Measurements from ENCODE around the gene TECR.
"Not testable (repeated sequence)": the region's sequence is repeated elsewhere in the genome, so short reads cannot be mapped to it uniquely, and the experiment has no call there.

Gene TECR

DNA sequence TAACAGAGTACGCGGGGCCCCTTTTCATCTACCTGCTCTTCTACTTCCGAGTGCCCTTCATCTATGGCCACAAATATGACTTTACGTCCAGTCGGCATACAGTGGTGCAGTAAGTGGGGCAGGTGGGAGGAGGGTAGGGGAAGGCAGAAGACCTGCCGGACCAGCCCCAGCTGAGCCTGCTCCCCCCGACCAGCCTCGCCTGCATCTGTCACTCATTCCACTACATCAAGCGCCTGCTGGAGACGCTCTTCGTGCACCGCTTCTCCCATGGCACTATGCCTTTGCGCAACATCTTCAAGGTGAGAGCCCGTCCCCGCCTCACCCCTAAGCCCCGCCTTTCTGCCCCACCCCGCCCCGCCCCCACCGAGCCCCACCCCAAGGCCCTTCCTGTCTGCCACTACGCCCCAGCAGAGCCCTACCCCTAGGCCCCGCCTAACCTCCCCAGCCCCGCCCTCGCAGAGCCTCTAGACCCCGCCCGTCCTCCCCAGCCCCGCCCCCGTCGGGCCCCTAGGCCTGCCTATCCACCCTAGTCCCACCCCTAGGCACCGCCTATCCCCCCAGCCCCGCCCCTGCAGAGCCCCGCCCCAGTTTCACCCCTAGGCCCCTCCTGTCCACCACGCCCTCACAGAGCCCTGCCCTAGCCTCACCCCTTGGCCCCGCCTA is 34.7 kb downstream of the TECR start:
- TF ChIP-seq, protein P1, sequence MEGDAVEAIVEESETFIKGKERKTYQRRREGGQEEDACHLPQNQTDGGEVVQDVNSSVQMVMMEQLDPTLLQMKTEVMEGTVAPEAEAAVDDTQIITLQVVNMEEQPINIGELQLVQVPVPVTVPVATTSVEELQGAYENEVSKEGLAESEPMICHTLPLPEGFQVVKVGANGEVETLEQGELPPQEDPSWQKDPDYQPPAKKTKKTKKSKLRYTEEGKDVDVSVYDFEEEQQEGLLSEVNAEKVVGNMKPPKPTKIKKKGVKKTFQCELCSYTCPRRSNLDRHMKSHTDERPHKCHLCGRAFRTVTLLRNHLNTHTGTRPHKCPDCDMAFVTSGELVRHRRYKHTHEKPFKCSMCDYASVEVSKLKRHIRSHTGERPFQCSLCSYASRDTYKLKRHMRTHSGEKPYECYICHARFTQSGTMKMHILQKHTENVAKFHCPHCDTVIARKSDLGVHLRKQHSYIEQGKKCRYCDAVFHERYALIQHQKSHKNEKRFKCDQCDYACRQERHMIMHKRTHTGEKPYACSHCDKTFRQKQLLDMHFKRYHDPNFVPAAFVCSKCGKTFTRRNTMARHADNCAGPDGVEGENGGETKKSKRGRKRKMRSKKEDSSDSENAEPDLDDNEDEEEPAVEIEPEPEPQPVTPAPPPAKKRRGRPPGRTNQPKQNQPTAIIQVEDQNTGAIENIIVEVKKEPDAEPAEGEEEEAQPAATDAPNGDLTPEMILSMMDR (IDR thresholded peaks at IDR 0.05; ENCODE audit: insufficient read depth, missing control alignments), result no peak
- no peak for FAIRE-seq
- DNase-seq (ENCODE audit: insufficient read length, low spot score), result peak; percentile 44

DNA sequence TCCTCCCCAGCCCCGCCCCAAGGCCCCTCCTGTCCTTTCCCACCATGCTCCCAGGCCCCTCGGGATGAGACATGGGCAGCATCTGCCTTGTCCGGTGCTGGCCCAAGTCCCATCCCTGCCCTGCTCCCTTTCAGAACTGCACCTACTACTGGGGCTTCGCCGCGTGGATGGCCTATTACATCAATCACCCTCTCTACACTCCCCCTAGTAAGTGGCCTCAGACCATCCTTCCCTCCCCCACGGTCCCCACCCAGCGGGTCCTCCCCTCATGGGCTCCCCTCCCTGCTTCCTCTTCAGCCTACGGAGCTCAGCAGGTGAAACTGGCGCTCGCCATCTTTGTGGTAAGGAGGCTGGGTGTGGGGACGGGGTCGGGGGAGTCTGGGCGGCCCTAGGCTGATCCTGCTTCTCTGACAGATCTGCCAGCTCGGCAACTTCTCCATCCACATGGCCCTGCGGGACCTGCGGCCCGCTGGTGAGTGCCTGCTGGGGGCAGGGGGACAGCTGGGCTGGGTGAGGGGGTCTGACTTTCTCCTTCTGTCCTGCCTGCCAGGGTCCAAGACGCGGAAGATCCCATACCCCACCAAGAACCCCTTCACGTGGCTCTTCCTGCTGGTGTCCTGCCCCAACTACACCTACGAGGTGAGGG is 35.4 kb downstream of the TECR start:
- not testable (repeated sequence) for FAIRE-seq; DNase-seq (ENCODE audit: insufficient read length, low spot score)

DNA sequence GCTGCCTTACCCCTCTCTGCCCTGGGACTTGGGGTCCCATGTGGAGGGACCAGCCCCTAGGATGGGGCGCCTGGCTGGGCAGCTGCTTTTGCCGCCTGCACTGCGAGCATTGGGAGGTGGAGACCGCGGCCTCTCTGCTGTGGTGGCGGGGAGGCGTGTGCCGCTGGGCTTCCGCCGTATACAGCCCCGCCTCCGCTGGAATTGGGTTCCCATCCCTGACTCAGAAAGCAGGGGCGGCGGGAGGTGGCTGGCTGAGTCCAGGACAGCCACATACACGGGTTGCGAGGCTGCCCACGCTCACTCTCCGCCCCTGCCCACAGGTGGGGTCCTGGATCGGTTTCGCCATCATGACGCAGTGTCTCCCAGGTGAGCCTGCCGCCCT is 35.9 kb downstream of the TECR start:
- no peak for FAIRE-seq
- DNase-seq (ENCODE audit: insufficient read length, low spot score), result no peak
- TF ChIP-seq, protein P1 (IDR thresholded peaks at IDR 0.05; ENCODE audit: insufficient read depth, missing control alignments), result no peak

DNA sequence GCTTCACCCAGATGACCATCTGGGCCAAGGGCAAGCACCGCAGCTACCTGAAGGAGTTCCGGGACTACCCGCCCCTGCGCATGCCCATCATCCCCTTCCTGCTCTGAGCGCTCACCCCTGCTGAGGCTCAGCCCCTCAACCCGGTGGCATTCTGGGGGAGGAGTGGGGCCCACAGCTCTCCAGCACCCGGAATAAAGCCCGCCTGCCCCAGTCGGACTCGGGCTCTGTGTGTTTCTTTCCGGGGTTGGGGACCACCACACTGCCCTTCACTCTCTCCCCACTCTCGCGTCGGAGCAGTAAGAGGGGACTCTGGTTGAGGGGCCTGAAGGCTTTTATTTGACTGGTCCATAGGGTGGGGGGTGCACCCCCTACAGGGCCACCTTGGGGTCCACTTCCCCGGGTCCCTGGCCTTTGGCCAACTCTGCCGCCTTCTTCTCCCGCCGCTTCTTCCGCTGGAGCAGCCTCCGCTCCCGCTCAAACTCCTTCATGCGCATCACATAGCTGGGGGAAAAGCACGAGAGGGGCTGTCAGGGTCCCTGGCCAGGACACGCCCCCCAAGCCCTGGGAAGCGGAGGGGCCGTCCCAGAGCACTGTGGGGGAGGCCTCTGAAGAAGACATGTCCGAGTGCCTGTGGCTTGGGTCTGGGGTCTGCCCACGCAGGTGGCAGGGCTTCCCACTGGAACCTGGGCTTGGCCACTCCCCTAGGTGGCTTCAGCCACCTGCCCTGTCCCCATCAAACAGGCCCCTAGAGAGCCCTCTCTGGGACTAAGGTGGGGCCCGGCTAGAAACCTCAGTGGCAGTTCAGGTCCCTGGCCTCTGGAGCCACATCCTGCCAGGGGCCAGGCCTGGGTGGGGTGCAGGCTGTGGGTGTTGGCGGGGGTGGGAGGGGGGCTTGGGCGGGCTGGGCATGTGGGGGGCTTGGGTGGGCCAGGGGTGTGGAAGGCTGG is 36.6 kb downstream of the TECR start:
- TF ChIP-seq, protein P1 (IDR thresholded peaks at IDR 0.05; ENCODE audit: insufficient read depth, missing control alignments), result no peak
- no peak for FAIRE-seq
- no peak for DNase-seq (ENCODE audit: insufficient read length, low spot score)

DNA sequence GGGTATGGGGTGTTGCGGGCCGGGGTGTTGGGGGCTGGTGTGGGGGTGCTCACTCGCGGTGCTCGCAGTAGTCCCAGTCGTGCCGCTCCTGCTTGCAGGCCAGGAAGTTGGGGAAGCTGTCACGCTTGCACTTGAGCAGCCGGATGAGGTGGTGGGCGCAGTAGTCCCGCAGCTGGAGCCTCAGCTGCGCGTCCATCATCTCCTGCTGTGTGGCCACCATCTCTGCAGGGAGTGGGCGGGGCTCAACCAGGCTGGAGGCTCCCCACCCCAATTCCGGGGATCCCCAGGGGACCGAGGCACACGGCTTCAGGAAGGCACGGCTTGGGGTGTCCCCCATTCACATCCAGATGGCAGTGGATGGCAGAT is 37.3 kb downstream of the TECR start:
- FAIRE-seq, result no peak
- TF ChIP-seq, protein P1 (IDR thresholded peaks at IDR 0.05; ENCODE audit: insufficient read depth, missing control alignments), result no peak
- DNase-seq (ENCODE audit: insufficient read length, low spot score), result no peak

DNA sequence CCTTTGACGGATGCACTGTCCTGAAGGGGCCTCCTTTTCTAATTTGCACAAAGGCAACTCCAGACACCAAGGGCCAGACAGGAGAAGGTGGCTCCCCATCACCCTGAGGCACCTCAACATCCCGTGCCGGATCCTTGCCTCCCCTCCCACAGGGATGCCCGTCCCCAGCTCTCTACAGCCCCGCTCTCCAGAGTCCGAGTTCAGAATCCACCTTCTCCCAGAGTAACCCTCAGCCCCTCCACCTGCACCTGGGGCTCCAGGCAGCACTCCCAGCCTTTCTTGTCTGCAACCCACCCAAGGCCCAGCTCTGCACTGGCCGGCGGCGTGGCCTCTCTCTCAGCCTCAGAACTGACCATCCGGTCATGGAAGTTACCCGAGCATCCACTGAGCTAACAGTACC is 37.7 kb downstream of the TECR start:
- no peak for DNase-seq (ENCODE audit: insufficient read length, low spot score)
- TF ChIP-seq, protein P1 (IDR thresholded peaks at IDR 0.05; ENCODE audit: insufficient read depth, missing control alignments), result no peak
- FAIRE-seq, result no peak

DNA sequence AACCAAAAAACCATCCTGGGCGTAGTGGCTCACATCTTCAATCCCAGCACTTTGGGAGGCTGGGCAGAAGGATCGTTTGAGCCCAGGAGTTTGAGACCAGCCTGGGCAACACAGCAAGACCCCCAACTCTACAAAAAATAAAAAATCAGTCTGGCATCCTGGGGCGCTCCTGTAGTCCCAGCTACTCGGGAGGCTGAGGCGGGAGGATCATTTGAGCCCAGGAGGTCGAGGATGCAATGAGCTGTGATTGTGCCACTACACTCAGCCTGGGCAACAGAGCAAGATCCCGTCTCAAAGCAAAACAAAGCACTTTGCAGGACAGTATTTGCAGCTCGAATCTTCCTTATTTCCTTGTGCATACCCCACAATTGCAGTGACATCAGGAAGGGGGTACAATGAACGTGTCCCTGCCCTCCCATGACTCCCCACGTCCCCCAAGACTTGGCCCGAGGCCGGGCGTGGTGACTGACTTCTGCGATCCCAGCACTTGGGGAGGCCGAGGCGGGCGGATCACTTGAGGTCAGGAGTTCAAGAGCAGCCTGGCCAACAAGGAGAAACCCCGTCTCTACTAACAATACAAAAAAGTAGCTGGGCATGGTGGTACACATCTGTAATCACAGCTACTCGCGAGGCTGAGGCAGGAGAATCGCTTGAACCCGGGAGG is 41.6 kb downstream of the TECR start:
- DNase-seq (ENCODE audit: insufficient read length, low spot score) (no peak), FAIRE-seq (no peak)
- TF ChIP-seq, protein P1 (IDR thresholded peaks at IDR 0.05; ENCODE audit: insufficient read depth, missing control alignments), result no peak

Measured in D721Med (cell line).